ENCODE measurements around the gene SLX9.
"Not testable (repeated sequence)": the region's sequence is repeated elsewhere in the genome, so short reads cannot be mapped to it uniquely, and the experiment has no call there.

Gene SLX9

GRCh38 chr21:44917446-44918106 is 22.3 kb upstream of the SLX9 start:
- DNase-seq = no peak

- no peak for DNase-seq
Observed at GRCh38 chr21:44918107-44918470, 21.7 kb upstream of the SLX9 start.

- DNase-seq = no peak
Observed at GRCh38 chr21:44918581-44919033, 21.2 kb upstream of the SLX9 start.

- no peak for DNase-seq
Observed at GRCh38 chr21:44919111-44919912, 20.5 kb upstream of the SLX9 start.

- no peak for DNase-seq
Observed at GRCh38 chr21:44919913-44920693, 19.7 kb upstream of the SLX9 start.

- peak; percentile 67 to 72 for DNase-seq
Observed at GRCh38 chr21:44920694-44921604, 18.9 kb upstream of the SLX9 start, which contains the start of gene ITGB2. ITGB2 (minus strand) TSS chr21:44920899; CDS start chr21:44910782, 10,117 bp downstream.

- DNase-seq = no peak
Observed at GRCh38 chr21:44921928-44922327, 17.9 kb upstream of the SLX9 start.

GRCh38 chr21:44923480-44924084 is 16.2 kb upstream of the SLX9 start:
- DNase-seq = no peak

GRCh38 chr21:44924606-44925377 is 15.0 kb upstream of the SLX9 start:
- DNase-seq = peak; percentile 48 to 50

- no peak for DNase-seq
Observed at GRCh38 chr21:44925378-44925755, 14.5 kb upstream of the SLX9 start.

- peak; percentile 53 to 56 for DNase-seq
Observed at GRCh38 chr21:44926331-44927101, 13.3 kb upstream of the SLX9 start.

- DNase-seq = no peak
Observed at GRCh38 chr21:44927259-44927586, 12.6 kb upstream of the SLX9 start.

GRCh38 chr21:44927587-44928461 is 12.0 kb upstream of the SLX9 start:
- DNase-seq = peak; percentile 86

- not testable (repeated sequence) for DNase-seq
Observed at GRCh38 chr21:44928500-44929241, 11.2 kb upstream of the SLX9 start.

- no peak for DNase-seq
Observed at GRCh38 chr21:44929242-44929798, 10.5 kb upstream of the SLX9 start.

GRCh38 chr21:44929799-44930542 is 9.9 kb upstream of the SLX9 start:
- DNase-seq = no peak

GRCh38 chr21:44930543-44930981 is 9.3 kb upstream of the SLX9 start:
- DNase-seq = peak; percentile 74 to 81

GRCh38 chr21:44931137-44931500 is 8.7 kb upstream of the SLX9 start:
- peak; percentile 39 to 73 for DNase-seq
